Measurements from ENCODE around the gene LIMS3.
"Not testable (repeated sequence)": the region's sequence is repeated elsewhere in the genome, so short reads cannot be mapped to it uniquely, and the experiment has no call there.

DNA sequence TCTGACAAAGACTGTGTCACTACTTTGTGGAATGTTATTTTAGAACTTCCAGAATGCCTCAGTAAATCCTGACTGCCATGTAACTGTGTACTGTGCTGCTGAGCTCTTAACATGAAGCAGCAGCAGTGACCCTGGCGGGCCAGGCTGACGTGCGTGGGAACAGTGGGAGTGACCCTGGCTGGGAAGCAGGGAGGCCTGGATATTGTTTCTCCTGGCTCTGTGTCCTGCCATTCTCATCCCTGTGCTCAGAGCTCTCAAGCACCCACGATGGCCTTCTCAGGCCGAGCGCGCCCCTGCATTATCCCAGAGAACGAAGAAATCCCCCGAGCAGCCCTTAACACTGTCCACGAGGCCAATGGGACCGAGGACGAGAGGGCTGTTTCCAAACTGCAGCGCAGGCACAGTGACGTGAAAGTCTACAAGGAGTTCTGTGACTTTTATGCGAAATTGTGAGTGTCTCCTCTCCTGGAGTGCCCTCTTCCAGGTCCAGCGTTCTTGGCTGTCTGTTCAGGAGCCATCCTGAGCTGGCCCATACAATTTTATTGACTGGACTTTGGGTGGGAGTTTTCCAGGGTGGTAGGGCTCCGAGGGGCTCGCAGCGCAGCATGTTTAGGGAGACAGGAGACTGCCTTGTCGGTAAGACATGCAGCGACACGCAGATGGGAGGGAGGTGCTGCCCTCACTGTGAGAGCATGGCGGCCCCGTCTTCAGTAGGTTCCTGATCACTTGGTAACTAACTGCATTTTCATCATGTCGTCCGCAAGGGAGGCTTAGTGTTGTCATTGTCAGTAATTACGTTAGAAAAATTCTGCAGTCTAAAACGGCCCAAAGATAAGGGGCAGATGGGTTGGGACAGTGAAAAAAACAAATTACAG is at the start of gene LIMS3:
- TF ChIP-seq, protein P1, sequence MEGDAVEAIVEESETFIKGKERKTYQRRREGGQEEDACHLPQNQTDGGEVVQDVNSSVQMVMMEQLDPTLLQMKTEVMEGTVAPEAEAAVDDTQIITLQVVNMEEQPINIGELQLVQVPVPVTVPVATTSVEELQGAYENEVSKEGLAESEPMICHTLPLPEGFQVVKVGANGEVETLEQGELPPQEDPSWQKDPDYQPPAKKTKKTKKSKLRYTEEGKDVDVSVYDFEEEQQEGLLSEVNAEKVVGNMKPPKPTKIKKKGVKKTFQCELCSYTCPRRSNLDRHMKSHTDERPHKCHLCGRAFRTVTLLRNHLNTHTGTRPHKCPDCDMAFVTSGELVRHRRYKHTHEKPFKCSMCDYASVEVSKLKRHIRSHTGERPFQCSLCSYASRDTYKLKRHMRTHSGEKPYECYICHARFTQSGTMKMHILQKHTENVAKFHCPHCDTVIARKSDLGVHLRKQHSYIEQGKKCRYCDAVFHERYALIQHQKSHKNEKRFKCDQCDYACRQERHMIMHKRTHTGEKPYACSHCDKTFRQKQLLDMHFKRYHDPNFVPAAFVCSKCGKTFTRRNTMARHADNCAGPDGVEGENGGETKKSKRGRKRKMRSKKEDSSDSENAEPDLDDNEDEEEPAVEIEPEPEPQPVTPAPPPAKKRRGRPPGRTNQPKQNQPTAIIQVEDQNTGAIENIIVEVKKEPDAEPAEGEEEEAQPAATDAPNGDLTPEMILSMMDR (IDR thresholded peaks at IDR 0.05) = not testable (repeated sequence)
- TF ChIP-seq POLR2A (IDR thresholded peaks at IDR 0.05) = not testable (repeated sequence)

All from vagina (tissue), 2 donors.